C4-2B (cell line): ENCODE measurements around the gene SCP2.

Experiments
- H3K27ac ChIP-seq: fragments of 450-650 bp; 2 replicates; pipeline ENCODE4 v1.5.1; 2017
- CTCF ChIP-seq: fragments of 450-650 bp; conservative IDR thresholded peaks from 2 replicates; pipeline ENCODE4 v1.5.1; 2017; ENCODE audit warnings: mild to moderate bottlenecking
- ZFX ChIP-seq: fragments of 450-650 bp; IDR thresholded peaks from 2 replicates; pipeline ENCODE4 v1.6.1; 2017

The SCP2 gene

GRCh38 chr1:53057127-53057526 lies 130.1 kb downstream of the SCP2 start:
- H3K27ac ChIP-seq: no peak overlapping the region

DNA sequence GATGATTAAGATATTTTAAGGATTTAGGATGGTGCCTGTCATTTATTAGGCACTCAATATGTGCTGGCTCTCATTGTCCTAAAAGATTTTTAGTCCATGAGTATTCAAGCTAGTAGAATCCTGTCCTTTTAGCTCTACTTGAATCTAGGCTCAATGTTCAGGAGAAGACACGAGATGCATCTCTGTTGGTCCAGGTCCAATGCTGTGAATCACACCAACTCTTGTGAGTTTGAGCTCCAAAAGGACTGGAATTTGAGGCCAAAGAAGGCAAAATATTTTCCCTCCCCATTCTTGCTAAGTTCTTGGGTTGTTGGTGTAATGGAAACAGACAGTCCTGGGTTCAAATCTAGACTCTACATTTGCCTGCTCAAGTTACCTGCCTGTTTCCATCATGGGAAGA lies 133.5 kb downstream of the SCP2 start:
- TF ChIP-seq CTCF (no peak), ZFX (no peak)
- H3K27ac ChIP-seq: no peak overlapping the region

More at GRCh38 chr1:53057127-53057526, 130.1 kb downstream of the SCP2 start:
- TF ChIP-seq ZFX: no peak
- TF ChIP-seq CTCF: no peak

DNA sequence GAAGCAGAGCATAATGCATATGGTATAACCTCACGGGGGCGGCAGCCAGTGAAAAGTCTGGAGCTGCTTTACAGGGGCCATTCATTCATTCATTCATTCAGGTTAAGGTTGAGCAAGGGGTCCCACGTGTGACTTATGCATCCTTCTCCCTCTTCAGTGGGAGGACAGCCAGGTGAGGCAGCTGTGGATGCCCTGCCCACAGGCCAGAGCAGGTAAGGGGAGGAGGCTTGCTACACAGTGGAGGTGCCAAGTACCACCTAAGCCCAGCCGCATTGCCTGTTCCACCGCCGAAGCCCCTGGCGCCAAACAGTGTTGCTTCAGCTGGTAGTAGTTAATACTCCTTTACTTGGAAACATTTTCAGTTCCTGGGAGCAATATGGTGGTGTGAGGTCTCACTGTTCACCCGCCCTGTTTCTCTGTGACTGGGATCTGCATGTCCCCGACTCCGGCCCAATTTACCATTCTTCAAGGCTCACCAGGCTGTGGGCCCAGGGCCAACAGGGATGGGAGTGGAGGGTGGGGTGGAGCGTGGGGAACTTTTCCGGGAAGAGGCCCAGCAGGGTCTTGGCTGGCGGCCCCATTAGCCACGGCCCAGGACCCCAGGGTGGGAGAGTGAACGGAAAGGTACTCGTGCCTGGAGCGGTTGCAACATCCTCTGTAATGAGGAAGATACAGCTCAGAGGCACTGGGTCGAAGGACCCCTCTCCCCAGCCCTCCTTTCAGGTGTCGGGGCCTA lies 134.2 kb downstream of the SCP2 start:
- no peak for TF ChIP-seq CTCF
- no peak for TF ChIP-seq ZFX
- no peak overlapping the region for H3K27ac ChIP-seq

DNA sequence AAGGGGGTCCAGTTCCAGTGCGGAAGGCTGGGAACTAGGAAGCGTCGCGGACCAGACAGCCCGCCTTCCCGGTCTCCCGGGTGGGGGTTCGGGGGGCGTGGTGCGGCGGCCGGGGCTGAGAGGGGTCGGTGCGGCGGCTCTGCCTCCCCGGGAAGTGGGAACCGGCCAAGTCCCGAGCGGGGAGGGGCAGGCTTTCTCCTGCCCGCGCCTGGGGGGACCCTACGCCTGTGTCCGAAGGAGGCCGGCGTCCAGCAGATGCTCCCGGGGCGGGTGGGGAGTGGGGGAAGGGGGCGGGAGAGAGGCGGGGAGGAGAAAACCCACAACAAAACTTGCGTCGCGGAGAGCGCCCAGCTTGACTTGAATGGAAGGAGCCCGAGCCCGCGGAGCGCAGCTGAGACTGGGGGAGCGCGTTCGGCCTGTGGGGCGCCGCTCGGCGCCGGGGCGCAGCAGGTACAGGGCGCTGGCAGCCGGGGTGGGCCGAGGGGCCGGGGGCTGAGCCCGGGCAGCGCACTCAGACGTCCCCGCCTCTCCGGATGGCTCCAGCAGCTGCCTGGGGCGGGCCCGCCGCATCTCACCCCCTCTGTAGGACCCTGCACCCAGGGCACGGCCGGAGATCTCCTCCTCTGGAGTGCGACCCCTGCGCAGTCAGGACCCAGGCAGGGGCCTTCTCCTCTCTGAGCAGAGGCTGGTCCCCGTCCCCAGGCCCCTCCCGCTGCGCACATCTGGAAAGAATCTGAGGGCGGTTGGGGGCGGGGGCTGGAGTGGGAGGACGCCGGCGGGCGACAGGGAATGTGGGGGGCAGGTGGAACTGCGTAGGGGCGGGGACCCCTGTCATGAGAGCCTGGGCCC lies 135.0 kb downstream of the SCP2 start, which contains the start of gene PODN:
PODN (plus strand) TSS at position 355 of the 849 bp plus-strand sequence. CDS start 7,643 bp downstream, outside the sequence.
- no peak for TF ChIP-seq CTCF
- TF ChIP-seq ZFX: no peak

DNA sequence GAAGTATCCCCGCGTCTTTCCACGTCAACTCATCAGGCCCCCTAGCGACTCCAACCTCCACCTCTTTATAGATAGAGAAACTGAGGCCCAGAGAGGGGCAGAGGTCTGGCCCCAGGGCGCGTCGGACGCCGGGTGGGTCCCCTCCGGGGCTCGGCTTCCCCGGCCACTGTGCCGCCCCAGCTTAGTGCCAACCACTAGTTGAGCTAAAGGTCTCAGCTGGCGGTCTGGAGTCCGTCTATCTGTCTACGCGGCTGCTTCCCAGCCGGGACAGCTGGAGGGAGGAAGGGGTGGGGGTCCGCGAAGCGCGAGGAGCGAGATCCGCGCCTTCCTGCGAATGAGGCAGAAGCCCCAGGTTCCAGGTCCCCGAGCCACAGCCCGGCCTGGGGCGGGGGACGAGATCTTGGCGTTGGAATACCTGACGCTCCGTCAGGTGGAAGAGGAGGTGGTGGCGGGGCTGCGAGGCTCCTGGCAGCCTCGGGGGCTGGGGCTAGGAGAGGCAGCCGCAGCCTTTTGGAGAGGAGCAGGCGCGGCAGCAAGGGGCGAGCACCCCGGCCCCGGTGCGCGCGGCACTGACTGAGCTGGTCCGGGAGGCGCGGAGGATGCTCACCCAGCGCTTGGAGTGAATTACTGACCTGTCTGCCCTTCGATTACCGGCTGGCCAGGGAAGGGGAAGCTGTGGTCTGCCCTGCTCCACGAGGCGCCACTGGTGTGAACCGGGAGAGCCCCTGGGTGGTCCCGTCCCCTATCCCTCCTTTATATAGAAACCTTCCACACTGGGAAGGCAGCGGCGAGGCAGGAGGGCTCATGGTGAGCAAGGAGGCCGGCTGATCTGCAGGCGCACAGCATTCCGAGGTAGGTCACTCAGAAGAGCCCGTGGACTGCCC lies 135.9 kb downstream of the SCP2 start:
- TF ChIP-seq CTCF (no peak), ZFX (no peak)
- no peak overlapping the region for H3K27ac ChIP-seq

More for the DNA sequence above, 135.0 kb downstream of the SCP2 start, which contains the start of gene PODN:
- H3K27ac ChIP-seq: no peak within 1 kb of the TSS

GRCh38 chr1:53063744-53064515 lies 136.9 kb downstream of the SCP2 start:
- TF ChIP-seq CTCF (no peak), ZFX (no peak)

More at GRCh38 chr1:53063744-53064515, 136.9 kb downstream of the SCP2 start:
- H3K27ac ChIP-seq: no peak overlapping the region
